Measurements from ENCODE around the gene ADM.

Gene ADM

DNA sequence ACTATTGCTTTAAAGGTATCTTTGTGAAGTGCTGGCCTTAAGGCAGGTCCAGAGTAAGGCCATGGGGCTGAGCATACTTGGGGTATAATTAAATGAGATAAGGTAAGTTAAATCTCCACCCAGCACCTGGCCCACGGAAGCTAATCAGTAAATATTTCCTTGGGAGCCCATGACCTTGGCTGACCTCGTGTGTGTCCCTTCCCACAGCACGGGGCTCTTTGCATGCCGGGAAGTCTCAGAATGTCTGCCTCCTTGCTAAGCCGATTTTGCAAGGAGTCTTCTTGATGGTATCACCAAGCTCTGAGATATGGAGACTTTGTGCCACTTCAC, 46.5 kb downstream of the ADM start:
- TF ChIP-seq EZH2 (optimal IDR thresholded peaks at IDR 0.05; ENCODE audit: low read depth, low read length) (no peak), EZH2phosphoT487 (IDR thresholded peaks at IDR 0.05; ENCODE audit: low read length) (no peak)
- TF ChIP-seq, protein P1, sequence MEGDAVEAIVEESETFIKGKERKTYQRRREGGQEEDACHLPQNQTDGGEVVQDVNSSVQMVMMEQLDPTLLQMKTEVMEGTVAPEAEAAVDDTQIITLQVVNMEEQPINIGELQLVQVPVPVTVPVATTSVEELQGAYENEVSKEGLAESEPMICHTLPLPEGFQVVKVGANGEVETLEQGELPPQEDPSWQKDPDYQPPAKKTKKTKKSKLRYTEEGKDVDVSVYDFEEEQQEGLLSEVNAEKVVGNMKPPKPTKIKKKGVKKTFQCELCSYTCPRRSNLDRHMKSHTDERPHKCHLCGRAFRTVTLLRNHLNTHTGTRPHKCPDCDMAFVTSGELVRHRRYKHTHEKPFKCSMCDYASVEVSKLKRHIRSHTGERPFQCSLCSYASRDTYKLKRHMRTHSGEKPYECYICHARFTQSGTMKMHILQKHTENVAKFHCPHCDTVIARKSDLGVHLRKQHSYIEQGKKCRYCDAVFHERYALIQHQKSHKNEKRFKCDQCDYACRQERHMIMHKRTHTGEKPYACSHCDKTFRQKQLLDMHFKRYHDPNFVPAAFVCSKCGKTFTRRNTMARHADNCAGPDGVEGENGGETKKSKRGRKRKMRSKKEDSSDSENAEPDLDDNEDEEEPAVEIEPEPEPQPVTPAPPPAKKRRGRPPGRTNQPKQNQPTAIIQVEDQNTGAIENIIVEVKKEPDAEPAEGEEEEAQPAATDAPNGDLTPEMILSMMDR (IDR thresholded peaks at IDR 0.05; ENCODE audit: low read length), result no peak
- Histone ChIP-seq H3F3A (ENCODE audit: insufficient read depth, low read length) (no peaks in the 10 kb centered on the region), H3K4me1 (ENCODE audit: low read length) (no peaks in the 10 kb centered on the region), H3K79me2 (ENCODE audit: low read length) (no peaks in the 10 kb centered on the region), H4K20me1 (ENCODE audit: insufficient read depth, low read length) (no peaks in the 10 kb centered on the region), H3K9me3 (replicated peaks; ENCODE audit: insufficient read depth, low read length) (no peaks in the 10 kb centered on the region), H3K9me2 (replicated peaks; ENCODE audit: insufficient read depth, low read length) (no peaks in the 10 kb centered on the region), H3K27ac (ENCODE audit: low read length) (no peak overlapping the region), H2AFZ (ENCODE audit: low read length) (no peak overlapping the region), H3K27me3 (replicated peaks; ENCODE audit: insufficient read depth, low read length) (no peaks in the 10 kb centered on the region), H3K9ac (ENCODE audit: low read length) (no peak overlapping the region), H3K4me3 (ENCODE audit: low read length) (no peak overlapping the region), H3K36me3 (replicated peaks; ENCODE audit: insufficient read depth, low read length) (no peaks in the 10 kb centered on the region), H3K4me2 (ENCODE audit: low read depth, low read length) (no peak overlapping the region)
- no peak for DNase-seq

DNA sequence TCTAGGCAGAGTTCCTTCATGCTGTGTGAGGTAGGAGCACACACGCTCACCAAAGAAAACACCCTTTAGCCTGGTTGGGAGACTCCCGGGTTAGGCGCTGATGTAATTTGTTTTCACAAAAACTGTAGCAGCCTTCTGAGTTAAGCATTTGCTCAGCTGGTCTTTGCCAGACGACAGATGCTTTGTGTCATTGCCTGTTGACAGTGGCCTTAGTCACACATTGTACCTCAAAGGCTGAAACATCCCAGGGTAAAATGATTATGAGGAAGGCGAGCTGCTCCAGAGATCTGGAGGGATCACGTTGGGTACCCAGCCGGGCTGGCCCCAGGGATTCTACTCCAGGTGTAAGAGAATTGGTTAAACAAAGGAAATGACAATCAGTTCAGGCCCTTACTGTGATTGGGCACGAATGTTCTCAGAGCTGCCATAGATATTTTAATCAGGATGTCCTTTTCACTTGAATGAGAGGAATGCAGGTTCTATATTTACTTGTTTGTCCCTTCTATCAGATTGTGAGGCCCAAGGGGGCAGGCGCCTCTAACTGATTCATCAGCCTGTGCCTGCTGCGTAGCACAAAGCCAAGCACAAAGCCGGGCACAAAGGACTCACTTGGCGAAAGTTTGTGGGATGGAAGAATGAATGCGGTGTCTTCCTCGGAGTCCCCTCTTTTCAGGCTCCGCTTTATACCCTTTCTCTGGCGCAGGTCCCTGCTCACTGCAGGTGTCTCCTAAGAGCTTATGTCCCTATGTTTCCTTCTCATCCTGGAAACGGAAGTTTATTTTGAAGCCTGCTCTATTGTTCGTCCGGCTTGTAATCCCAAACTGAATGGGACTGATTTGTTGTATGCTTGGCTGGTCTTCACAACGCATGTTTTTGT, 47.1 kb downstream of the ADM start:
- H2AFZ ChIP-seq (ENCODE audit: low read length), result no peak overlapping the region
- TF ChIP-seq EZH2phosphoT487 (IDR thresholded peaks at IDR 0.05; ENCODE audit: low read length) (no peak), EZH2 (optimal IDR thresholded peaks at IDR 0.05; ENCODE audit: low read depth, low read length) (no peak)
- TF ChIP-seq, protein P1 (IDR thresholded peaks at IDR 0.05; ENCODE audit: low read length), result no peak
- no peaks in the 10 kb centered on the region for H3K36me3 ChIP-seq (replicated peaks; ENCODE audit: insufficient read depth, low read length)
- no peaks in the 10 kb centered on the region for H3K79me2 ChIP-seq (ENCODE audit: low read length)
- no peaks in the 10 kb centered on the region for H3K4me1 ChIP-seq (ENCODE audit: low read length)
- H3K9ac ChIP-seq (ENCODE audit: low read length), result no peak overlapping the region
- no peak for DNase-seq
- no peak overlapping the region for H3K4me2 ChIP-seq (ENCODE audit: low read depth, low read length)
- no peaks in the 10 kb centered on the region for H3K9me3 ChIP-seq (replicated peaks; ENCODE audit: insufficient read depth, low read length)
- H3F3A ChIP-seq (ENCODE audit: insufficient read depth, low read length), result no peaks in the 10 kb centered on the region
- no peaks in the 10 kb centered on the region for H3K9me2 ChIP-seq (replicated peaks; ENCODE audit: insufficient read depth, low read length)
- no peak overlapping the region for H3K4me3 ChIP-seq (ENCODE audit: low read length)
- H3K27ac ChIP-seq (ENCODE audit: low read length), result no peak overlapping the region
- H4K20me1 ChIP-seq (ENCODE audit: insufficient read depth, low read length), result no peaks in the 10 kb centered on the region
- no peaks in the 10 kb centered on the region for H3K27me3 ChIP-seq (replicated peaks; ENCODE audit: insufficient read depth, low read length)

DNA sequence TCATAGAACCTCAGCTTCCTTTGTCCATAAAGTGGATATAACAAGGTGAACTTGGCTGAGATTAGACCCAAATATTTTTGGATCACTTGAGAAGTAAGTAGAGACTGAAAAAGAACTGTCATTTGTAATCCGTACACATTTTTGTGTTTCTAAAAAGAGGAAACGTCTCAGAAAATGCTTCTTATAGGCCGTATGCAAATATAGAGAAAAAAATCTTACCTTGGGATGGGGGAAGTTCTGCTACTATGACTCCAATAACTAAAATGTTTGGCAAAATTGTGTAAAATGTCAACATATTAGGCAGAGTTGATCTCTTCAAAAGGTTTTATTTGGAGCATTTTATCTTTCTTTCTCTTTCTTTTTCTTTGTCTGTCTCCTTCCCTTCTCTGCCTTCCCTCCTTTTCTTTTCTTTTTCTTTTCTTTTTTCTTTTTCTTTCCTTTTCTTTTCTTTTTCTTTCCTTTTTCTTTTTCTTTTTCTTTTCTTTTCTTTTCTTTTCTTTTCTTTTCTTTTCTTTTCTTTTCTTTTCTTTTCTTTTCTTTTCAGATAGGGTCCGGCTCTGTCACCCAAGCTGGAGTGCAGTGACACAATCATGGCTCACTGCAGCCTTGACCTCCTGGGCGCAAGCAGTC, 48.2 kb downstream of the ADM start:
- Histone ChIP-seq H3K4me2 (ENCODE audit: low read depth, low read length) (no peak overlapping the region), H3K9me3 (replicated peaks; ENCODE audit: insufficient read depth, low read length) (no peaks in the 10 kb centered on the region)

More for the DNA sequence above, 48.2 kb downstream of the ADM start:
- no peak overlapping the region for H3K27ac ChIP-seq (ENCODE audit: low read length)
- no peak for TF ChIP-seq EZH2 (optimal IDR thresholded peaks at IDR 0.05; ENCODE audit: low read depth, low read length)
- TF ChIP-seq EZH2phosphoT487 (IDR thresholded peaks at IDR 0.05; ENCODE audit: low read length), result no peak
- no peak overlapping the region for H3K9ac ChIP-seq (ENCODE audit: low read length)
- H3K9me2 ChIP-seq (replicated peaks; ENCODE audit: insufficient read depth, low read length), result no peaks in the 10 kb centered on the region
- no peaks in the 10 kb centered on the region for H3K79me2 ChIP-seq (ENCODE audit: low read length)
- no peaks in the 10 kb centered on the region for H3K36me3 ChIP-seq (replicated peaks; ENCODE audit: insufficient read depth, low read length)
- no peaks in the 10 kb centered on the region for H4K20me1 ChIP-seq (ENCODE audit: insufficient read depth, low read length)
- H3K4me3 ChIP-seq (ENCODE audit: low read length), result no peak overlapping the region
- H2AFZ ChIP-seq (ENCODE audit: low read length), result no peak overlapping the region
- no peaks in the 10 kb centered on the region for H3K27me3 ChIP-seq (replicated peaks; ENCODE audit: insufficient read depth, low read length)
- DNase-seq, result no peak
- no peaks in the 10 kb centered on the region for H3F3A ChIP-seq (ENCODE audit: insufficient read depth, low read length)
- H3K4me1 ChIP-seq (ENCODE audit: low read length), result no peaks in the 10 kb centered on the region

All from MM.1S (cell line).